Adipose tissue (tissue), 3 donors: ENCODE results near the gene GDPD2. TPM values are rescaled to one million over a fixed set of nuclear protein-coding genes. Genes with fewer than 3 reads are reported as not detected.

ENCODE experiments used
- H3K27ac ChIP-seq: one replicate; pipeline ENCODE4 v1.5.1; 2013; ENCODE audit warnings: low read depth, low read length
- WGBS, 3 donors: extraction: QIAGEN DNeasy Blood & Tissue Kit; methylation state at CpG; one replicate each; pipeline ENCODE4 v1.1.7; 2013; 5-methylcytosine and 5-hydroxymethylcytosine counted together
- polyA plus RNA-seq, 3 donors: library from polyadenylated mRNA; stranded (reverse); fragments of 200-250 nt; gene quantifications; one replicate each; pipeline ENCODE4 v1.2.3, GENCODE V29; 2013
- donor health status: healthy with polysubstance abuse.
- donor health status: Bipolar disorder and iron deficiency.
- donor health status: healthy.

The GDPD2 gene
- polyA plus RNA-seq, 3 donors, result 0.09 TPM; not detected in 2

- 16 to 41% (median 33%) methylated on average over 12 to 17 of the region's 17 CpGs for WGBS, 3 donors
- no peak overlapping the region for H3K27ac ChIP-seq
Observed at GRCh38 chrX:70434914-70435586, 11.9 kb downstream of the GDPD2 start.

GRCh38 chrX:70436343-70436742 is 13.2 kb downstream of the GDPD2 start:
- H3K27ac ChIP-seq, result no peak overlapping the region
- WGBS, 3 donors, result 28 to 34% (median 30%) methylated on average over 15 to 16 of the region's 16 CpGs

- WGBS, 3 donors, result 24 to 55% (median 40%) methylated on average over 2 of the region's 2 CpGs
- H3K27ac ChIP-seq, result no peak overlapping the region
Observed at GRCh38 chrX:70437011-70437410, 13.9 kb downstream of the GDPD2 start.

GRCh38 chrX:70437921-70438665 is 15.0 kb downstream of the GDPD2 start:
- H3K27ac ChIP-seq, result no peak overlapping the region
- 66 to 90% (median 79%) methylated on average over 8 of the region's 8 CpGs for WGBS, 3 donors

GRCh38 chrX:70439016-70439415 is 15.9 kb downstream of the GDPD2 start:
- WGBS, 3 donors, result 15 to 78% (median 27%) methylated on average over 1 of the region's 1 CpG

GRCh38 chrX:70442224-70442623 is 19.1 kb downstream of the GDPD2 start:
- 59 to 68% (median 61%) methylated on average over 6 of the region's 6 CpGs for WGBS, 3 donors
- no peak overlapping the region for H3K27ac ChIP-seq

More at GRCh38 chrX:70439016-70439415, 15.9 kb downstream of the GDPD2 start:
- no peak overlapping the region for H3K27ac ChIP-seq

- WGBS, 3 donors, result 11 to 23% (median 19%) methylated on average over 15 to 21 of the region's 21 CpGs
- no peak within 1 kb of the TSS for H3K27ac ChIP-seq
Observed at GRCh38 chrX:70444326-70444945, 21.3 kb downstream of the GDPD2 start, which contains the start of gene DLG3. TSS of gene DLG3 (plus strand) at chrX:70444835. CDS start at chrX:70445202, 367 bp downstream.

- WGBS, 3 donors, result 2 to 40% (median 6%) methylated on average over 7 to 51 of the region's 61 CpGs
- no peak overlapping the region for H3K27ac ChIP-seq
Observed at GRCh38 chrX:70444946-70445656, 22.0 kb downstream of the GDPD2 start.

GRCh38 chrX:70445951-70446350 is 22.8 kb downstream of the GDPD2 start:
- no peak overlapping the region for H3K27ac ChIP-seq
- WGBS, 3 donors, result 77 to 80% (median 78%) methylated on average over 7 to 9 of the region's 9 CpGs

- WGBS, 3 donors, result 75 to 90% (median 77%) methylated on average over 11 to 16 of the region's 16 CpGs
- H3K27ac ChIP-seq, result no peak overlapping the region
Observed at GRCh38 chrX:70446380-70447350, 23.6 kb downstream of the GDPD2 start.

- no peak overlapping the region for H3K27ac ChIP-seq
- 95 to 100% (median 96%) methylated on average over 5 to 14 of the region's 14 CpGs for WGBS, 3 donors
Observed at GRCh38 chrX:70449457-70449966, 26.4 kb downstream of the GDPD2 start.

- WGBS, 3 donors, result 0 to 27% (median 3%) methylated on average over 26 to 39 of the region's 39 CpGs
- no peak overlapping the region for H3K27ac ChIP-seq
Observed at GRCh38 chrX:70452143-70452733, 29.1 kb downstream of the GDPD2 start.

- H3K27ac ChIP-seq, result no peak overlapping the region
- 31 to 65% (median 56%) methylated on average over 5 of the region's 5 CpGs for WGBS, 3 donors
Observed at GRCh38 chrX:70453024-70453618, 30.0 kb downstream of the GDPD2 start.

GRCh38 chrX:70454441-70455365 is 31.6 kb downstream of the GDPD2 start:
- 2 to 30% (median 5%) methylated on average over 28 to 42 of the region's 48 CpGs for WGBS, 3 donors
- H3K27ac ChIP-seq, result no peak overlapping the region

- 3 to 36% (median 21%) methylated on average over 20 to 32 of the region's 32 CpGs for WGBS, 3 donors
- no peak overlapping the region for H3K27ac ChIP-seq
Observed at GRCh38 chrX:70455366-70456202, 32.5 kb downstream of the GDPD2 start.
